ENCODE results near the gene MYBL2.

Gene MYBL2

DNA sequence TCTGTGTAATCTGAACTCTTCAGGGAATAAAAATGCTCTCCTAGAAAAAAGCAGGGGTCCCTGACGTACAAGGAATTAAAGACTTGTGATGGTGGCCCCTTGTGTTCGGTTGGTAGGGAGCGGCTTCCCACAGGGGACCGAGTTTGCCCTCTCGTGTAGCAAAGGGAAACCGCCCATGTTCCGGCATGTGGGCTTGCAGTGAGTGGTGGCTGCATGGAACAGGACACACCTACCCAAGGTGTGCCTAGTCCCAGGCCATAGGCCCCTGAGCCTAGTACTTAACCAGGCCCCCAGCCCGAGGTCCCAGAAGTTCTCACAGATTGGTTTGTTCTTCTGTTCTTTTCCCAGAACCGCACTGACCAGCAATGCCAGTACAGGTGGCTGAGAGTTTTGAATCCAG is 15.5 kb downstream of the MYBL2 start:
- DNase-seq (ENCODE audit: low spot score) = no peak

- DNase-seq (ENCODE audit: low spot score) = no peak
Observed at GRCh38 chr20:43686820-43687219, 19.9 kb downstream of the MYBL2 start.

DNA sequence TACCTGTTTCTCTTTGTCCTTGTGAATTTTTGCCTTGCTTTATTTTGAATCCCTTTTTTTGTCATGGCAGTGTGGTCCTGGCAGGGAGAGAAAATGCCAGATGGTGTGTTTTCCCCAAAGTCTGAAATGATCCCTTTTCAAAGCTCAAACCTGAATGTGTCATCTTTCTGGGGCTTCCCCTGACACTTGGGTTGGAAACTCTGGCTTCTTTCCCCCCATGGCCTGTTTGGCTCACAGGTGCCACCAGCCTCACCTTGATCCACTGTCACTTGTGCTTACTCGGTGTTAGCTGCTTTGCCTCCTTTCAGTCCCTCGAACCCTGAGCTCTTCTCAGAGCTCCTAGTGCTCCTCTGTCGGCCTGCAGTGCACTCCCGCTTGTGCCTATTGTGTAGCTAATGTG is 22.3 kb downstream of the MYBL2 start:
- no peak for DNase-seq (ENCODE audit: low spot score)

GRCh38 chr20:43690943-43691598 is 24.2 kb downstream of the MYBL2 start:
- no peak for DNase-seq (ENCODE audit: low spot score)

- DNase-seq (ENCODE audit: low spot score) = peak; percentile 40
Observed at GRCh38 chr20:43691928-43692524, 25.1 kb downstream of the MYBL2 start.

DNA sequence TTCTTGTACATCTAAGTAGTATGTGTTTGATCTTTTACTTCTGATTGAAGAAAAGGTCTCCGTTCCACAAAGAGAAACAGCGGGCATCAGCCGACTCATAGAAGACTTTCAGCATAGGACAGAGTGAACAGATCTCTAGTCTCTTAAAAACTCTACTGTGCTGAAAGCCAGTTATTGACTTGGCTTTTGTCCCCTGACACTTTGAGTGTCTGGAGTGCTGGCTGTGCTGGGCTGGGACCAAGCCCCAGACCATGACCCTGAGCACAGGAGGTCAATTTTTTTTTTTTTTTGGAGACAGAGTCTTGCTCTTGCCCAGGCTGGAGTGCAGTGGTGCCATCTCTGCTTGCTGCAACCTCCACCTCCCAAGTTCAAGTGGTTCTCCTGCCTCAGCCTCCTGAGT is 27.8 kb downstream of the MYBL2 start:
- no peak for DNase-seq (ENCODE audit: low spot score)

- DNase-seq (ENCODE audit: low spot score) = no peak
Observed at GRCh38 chr20:43695571-43695970, 28.7 kb downstream of the MYBL2 start.

GRCh38 chr20:43699941-43700565 is 33.1 kb downstream of the MYBL2 start:
- DNase-seq (ENCODE audit: low spot score) = no peak

DNA sequence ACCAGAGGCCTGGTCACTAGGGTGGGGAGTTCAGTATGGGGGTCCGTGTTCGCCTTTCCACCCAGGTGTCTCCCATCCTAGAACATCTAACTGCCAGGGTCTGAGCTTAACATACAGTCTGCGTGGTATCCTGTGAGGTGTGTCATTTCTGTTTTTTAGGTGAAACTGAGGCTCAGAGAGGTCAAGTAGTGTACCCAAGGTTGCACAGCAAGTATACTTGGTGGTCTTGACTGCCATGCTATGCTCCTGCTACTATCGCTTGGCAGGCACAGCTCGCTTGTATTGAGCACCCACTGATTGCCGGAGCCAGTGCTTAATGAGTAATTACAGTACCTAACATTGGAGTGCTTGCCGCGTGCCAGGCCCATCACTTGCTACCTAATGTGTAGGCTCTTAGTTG is 33.7 kb downstream of the MYBL2 start:
- no peak for DNase-seq (ENCODE audit: low spot score)

DNA sequence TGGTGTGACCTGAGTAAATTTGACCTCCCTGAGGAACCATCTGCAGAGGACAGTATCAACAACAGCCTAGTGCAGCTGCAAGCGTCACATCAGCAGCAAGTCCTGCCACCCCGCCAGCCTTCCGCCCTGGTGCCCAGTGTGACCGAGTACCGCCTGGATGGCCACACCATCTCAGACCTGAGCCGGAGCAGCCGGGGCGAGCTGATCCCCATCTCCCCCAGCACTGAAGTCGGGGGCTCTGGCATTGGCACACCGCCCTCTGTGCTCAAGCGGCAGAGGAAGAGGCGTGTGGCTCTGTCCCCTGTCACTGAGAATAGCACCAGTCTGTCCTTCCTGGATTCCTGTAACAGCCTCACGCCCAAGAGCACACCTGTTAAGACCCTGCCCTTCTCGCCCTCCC is 35.6 kb downstream of the MYBL2 start:
- DNase-seq (ENCODE audit: low spot score) = no peak

- DNase-seq (ENCODE audit: low spot score) = no peak
Observed at GRCh38 chr20:43710370-43711044, 43.6 kb downstream of the MYBL2 start.

GRCh38 chr20:43711098-43711654 is 44.3 kb downstream of the MYBL2 start:
- no peak for DNase-seq (ENCODE audit: low spot score)

- DNase-seq (ENCODE audit: low spot score) = no peak
Observed at GRCh38 chr20:43715044-43715443, 48.1 kb downstream of the MYBL2 start.

- no peak for DNase-seq (ENCODE audit: low spot score)
Observed at GRCh38 chr20:43715511-43715910, 48.6 kb downstream of the MYBL2 start.

- DNase-seq (ENCODE audit: low spot score) = no peak
Observed at GRCh38 chr20:43716123-43716522, 49.2 kb downstream of the MYBL2 start.

DNA sequence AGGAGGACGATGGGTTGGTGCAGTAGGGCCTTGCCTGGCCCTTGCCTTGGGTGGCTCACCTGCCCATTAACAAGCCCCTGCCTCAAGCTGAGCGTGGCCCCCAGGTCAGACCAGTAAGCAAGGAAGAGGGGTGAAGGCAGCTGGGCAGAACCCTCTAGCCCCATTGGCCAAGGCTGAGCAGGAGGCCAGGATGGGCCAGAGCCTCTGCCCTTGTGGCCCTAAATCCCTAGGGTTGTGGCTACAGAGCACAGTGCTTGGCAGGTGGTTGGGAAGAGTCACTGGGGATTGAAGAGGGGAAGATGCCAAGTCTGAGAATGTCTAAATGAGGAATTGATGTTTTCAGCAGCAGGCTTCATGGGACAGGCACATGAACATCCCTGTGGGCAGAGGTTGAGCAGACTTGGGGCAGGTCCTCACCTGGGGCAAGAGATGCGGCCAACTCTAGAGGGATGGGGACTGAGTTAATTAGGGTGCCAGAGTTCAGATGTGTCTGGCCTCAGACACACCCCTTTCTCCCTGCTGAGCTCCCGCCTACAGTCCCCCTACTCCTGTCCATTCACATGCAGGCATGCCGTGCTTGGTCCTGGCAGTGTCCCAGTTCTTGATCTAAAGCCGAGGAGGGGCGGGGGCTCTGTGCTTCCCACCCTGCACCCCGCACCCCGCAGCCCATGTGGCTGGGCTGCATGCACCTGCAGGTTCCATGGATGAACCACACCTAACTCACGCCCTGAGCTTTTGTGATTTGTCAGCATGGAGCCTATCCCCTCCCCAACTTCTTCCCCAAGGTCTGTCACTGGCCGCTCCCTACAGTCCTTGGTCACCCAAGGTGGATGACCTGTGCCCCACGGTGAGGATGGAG is 50.1 kb downstream of the MYBL2 start:
- DNase-seq (ENCODE audit: low spot score) = no peak

DNA sequence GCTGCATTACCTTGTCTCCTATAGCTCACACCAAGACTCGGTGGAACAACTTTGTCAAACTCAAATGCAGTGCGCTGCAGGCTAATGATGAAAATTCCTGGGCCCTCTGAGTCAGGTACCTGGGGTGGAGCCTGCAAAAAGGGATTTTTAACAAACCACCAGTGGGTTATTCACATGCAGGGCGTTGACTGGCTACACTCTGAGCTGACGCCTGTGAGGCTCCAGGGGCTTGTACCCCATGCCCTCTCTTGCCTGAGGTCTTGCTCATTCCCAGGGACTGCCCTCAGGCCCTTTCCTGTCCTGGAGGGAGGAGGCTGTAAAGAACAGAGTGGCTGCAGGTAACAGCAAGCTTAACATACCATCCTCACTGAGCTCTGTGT is 50.7 kb downstream of the MYBL2 start:
- no peak for DNase-seq (ENCODE audit: low spot score)

- DNase-seq (ENCODE audit: low spot score) = no peak
Observed at GRCh38 chr20:43720007-43720406, 53.1 kb downstream of the MYBL2 start.

DNA sequence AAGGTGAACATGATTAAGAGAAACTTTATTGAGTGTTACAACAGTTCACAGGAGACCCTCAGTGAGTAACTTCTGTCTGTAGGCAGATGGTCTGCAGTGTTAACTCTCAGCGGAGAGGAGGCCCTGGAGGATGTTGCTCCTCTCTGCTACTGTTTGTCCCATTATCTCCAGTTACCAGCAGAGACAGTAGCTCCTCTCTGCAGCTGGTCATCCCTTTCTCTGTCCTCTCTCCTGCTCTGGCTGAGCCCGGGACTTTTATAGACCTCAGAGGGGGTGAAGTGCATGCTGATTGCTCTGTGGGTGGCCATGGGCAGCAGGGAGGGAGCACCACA is 54.1 kb downstream of the MYBL2 start:
- no peak for DNase-seq (ENCODE audit: low spot score)

- no peak for DNase-seq (ENCODE audit: low spot score)
Observed at GRCh38 chr20:43721429-43722152, 54.7 kb downstream of the MYBL2 start.

GRCh38 chr20:43722153-43722505 is 55.2 kb downstream of the MYBL2 start:
- no peak for DNase-seq (ENCODE audit: low spot score)

All from cerebellar cortex (tissue), 1 donor.